GM23338 (cell line): ENCODE measurements around the gene CYP2A7. TPM values are rescaled to one million over a fixed set of nuclear protein-coding genes. Genes with fewer than 3 reads are reported as not detected.
"Not testable (repeated sequence)": the region's sequence is repeated elsewhere in the genome, so short reads cannot be mapped to it uniquely, and the experiment has no call there.

Source experiments
- ATAC-seq: fragments of 200-7000 bp; cut with Tn5 transposase; 3 replicates; pipeline ENCODE4 v1.9.1; 2020
- DNase-seq: peaks from one replicate; pipeline ENCODE4 v3.0.0-alpha.2; 2015; ENCODE audit warnings: low spot score
- H2AFZ ChIP-seq: fragments of 200-600 bp; sonication (generic); 2 replicates; pipeline ENCODE4 v1.8.0; 2016; ENCODE audit warnings: antibody characterized with exemption, mild to moderate bottlenecking, moderate library complexity
- H3F3A ChIP-seq: fragments of 200-600 bp; sonication (generic); replicated peaks from 2 replicates; pipeline ENCODE4 v1.8.0; 2017; ENCODE audit warnings: antibody characterized with exemption, mixed run types, low read depth
- H3K27ac ChIP-seq: fragments of 200-600 bp; sonication (generic); 2 replicates; pipeline ENCODE4 v1.6.1; 2016; ENCODE audit warnings: low read depth
- H3K27me3 ChIP-seq: fragments of 200-600 bp; sonication (generic); 2 replicates; pipeline ENCODE4 v1.8.0; 2016; ENCODE audit warnings: mild to moderate bottlenecking, mixed run types, moderate library complexity; ENCODE audit not compliant: insufficient read depth
- H3K36me3 ChIP-seq: fragments of 200-600 bp; sonication (generic); 2 replicates; pipeline ENCODE4 v1.8.0; 2016; ENCODE audit warnings: mild to moderate bottlenecking; ENCODE audit not compliant: insufficient read depth
- H3K4me1 ChIP-seq: fragments of 200-600 bp; sonication (generic); 2 replicates; pipeline ENCODE4 v1.8.0; 2016; ENCODE audit warnings: mild to moderate bottlenecking, moderate library complexity; ENCODE audit not compliant: insufficient read depth
- H3K4me2 ChIP-seq: fragments of 200-600 bp; sonication (generic); 2 replicates; pipeline ENCODE4 v1.7.1; 2017; ENCODE audit warnings: mixed run types
- H3K4me3 ChIP-seq: fragments of 200-600 bp; sonication (generic); 2 replicates; pipeline ENCODE4 v1.6.1; 2016; ENCODE audit warnings: mixed run types
- H3K79me2 ChIP-seq: fragments of 200-600 bp; sonication (generic); replicated peaks from 2 replicates; pipeline ENCODE4 v1.8.0; 2017; ENCODE audit warnings: mild to moderate bottlenecking; ENCODE audit not compliant: insufficient read depth
- H3K9me2 ChIP-seq: fragments of 200-600 bp; sonication (generic); 2 replicates; pipeline ENCODE4 v1.8.0; 2017; ENCODE audit not compliant: insufficient read depth
- H4K20me1 ChIP-seq: fragments of 200-600 bp; sonication (generic); replicated peaks from 2 replicates; pipeline ENCODE4 v1.8.0; 2017; ENCODE audit warnings: mild to moderate bottlenecking; ENCODE audit not compliant: insufficient read depth
- H3K27ac Mint-ChIP-seq: 2 replicates; pipeline ENCODE4 v1.8.0; 2020; ENCODE audit warnings: inconsistent platforms, mild to moderate bottlenecking, moderate library complexity, mixed read lengths
- H3K27me3 Mint-ChIP-seq: 3 replicates; pipeline ENCODE4 v1.8.0; 2022; ENCODE audit warnings: low read depth, mild to moderate bottlenecking, moderate library complexity, mixed read lengths, inconsistent platforms; ENCODE audit not compliant: insufficient read depth, poor library complexity
- H3K36me3 Mint-ChIP-seq: 3 replicates; pipeline ENCODE4 v1.8.0; 2021; ENCODE audit warnings: low read depth, mild to moderate bottlenecking, inconsistent platforms, moderate library complexity, mixed read lengths
- H3K4me1 Mint-ChIP-seq: 3 replicates; pipeline ENCODE4 v1.8.0; 2020; ENCODE audit warnings: mild to moderate bottlenecking, inconsistent platforms, mixed read lengths
- H3K4me3 Mint-ChIP-seq: 3 replicates; pipeline ENCODE4 v1.8.0; 2021; ENCODE audit warnings: moderate library complexity, mild to moderate bottlenecking, inconsistent platforms, mixed read lengths
- H3K9me3 Mint-ChIP-seq: 3 replicates; pipeline ENCODE4 v1.8.0; 2020; ENCODE audit warnings: moderate library complexity, mild to moderate bottlenecking, inconsistent platforms, mixed read lengths
- NANOG ChIP-seq: IDR thresholded peaks from 2 replicates; pipeline ENCODE4 v1.6.1; 2016; ENCODE audit warnings: antibody characterized with exemption, borderline replicate concordance
- POLR2AphosphoS5 ChIP-seq: IDR thresholded peaks from 2 replicates; pipeline ENCODE4 v1.6.1; 2016; ENCODE audit warnings: antibody characterized with exemption, low read depth
- polyA plus RNA-seq: library from polyadenylated mRNA; unstranded; fragments of >200 nt; fragmentation: Nextera tagmentation; extraction: Ambion mirVana; gene quantifications from 2 replicates; pipeline ENCODE4 v1.2.1, GENCODE V29; 2016
- total RNA-seq: library from RNA; depleted of rRNA; stranded (reverse); fragments of >200 nt; shearing (Covaris generic); gene quantifications from 2 replicates; pipeline ENCODE4 v1.2.3, GENCODE V29; 2014
- TF ChIP-seq, protein P1 (sequence below): IDR thresholded peaks from 2 replicates; pipeline ENCODE4 v1.6.1; 2016; ENCODE audit warnings: antibody characterized with exemption
- TF ChIP-seq, protein P2 (sequence below), 2 experiments: fragments of 200-600 bp in 1 of 2; sonication (generic) in 1 of 2; conservative IDR thresholded peaks; 2 replicates each; pipeline versions ENCODE4 v1.5.1 to v1.6.1; 2016 to 2017; ENCODE audit warnings: antibody characterized with exemption in 2 of 2, low read depth in 2 of 2, mild to moderate bottlenecking in 2 of 2, moderate library complexity in 1 of 2

Gene CYP2A7
- total and polyA plus RNA-seq, 2 experiments from 2014 or later, result not detected

DNA sequence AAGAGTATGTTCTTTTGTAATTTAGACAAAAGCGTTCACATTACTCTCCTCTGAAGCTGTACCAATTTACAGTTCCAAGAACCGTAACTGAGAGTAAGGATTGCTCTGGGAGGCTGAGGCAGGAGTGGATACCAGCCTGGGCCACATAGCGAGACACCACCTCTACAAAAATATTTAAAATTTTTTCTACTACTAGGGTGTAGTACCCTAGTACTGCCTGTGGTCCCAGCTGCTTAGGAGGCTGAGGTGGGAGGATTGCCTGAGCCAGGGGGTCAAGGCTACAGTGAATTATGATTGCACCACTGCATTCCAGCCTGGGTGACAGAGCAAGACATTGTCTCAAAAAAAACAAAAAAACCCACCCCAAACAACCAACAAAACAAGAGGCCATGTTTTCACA, 19.7 kb downstream of the CYP2A7 start:
- Histone ChIP-seq H2AFZ (no peak overlapping the region), H3K4me3 (no peak overlapping the region), H3K9me2 (no peaks in the 10 kb centered on the region), H3K4me2 (no peak overlapping the region), H3K27me3 (no peaks in the 10 kb centered on the region), H3F3A (no peaks in the 10 kb centered on the region), H3K36me3 (no peaks in the 10 kb centered on the region), H3K27ac (no peak overlapping the region), H4K20me1 (no peaks in the 10 kb centered on the region), H3K79me2 (no peaks in the 10 kb centered on the region), H3K4me1 (no peaks in the 10 kb centered on the region)
- no peak for DNase-seq
- H3K36me3 Mint-ChIP-seq, result no peaks in the 10 kb centered on the region
- H3K4me3 Mint-ChIP-seq, result no peak overlapping the region
- H3K9me3 Mint-ChIP-seq, result no peaks in the 10 kb centered on the region
- ATAC-seq, result no peak; the same call in 2 of the 3 replicates
- TF ChIP-seq NANOG, result no peak
- TF ChIP-seq, protein P1, sequence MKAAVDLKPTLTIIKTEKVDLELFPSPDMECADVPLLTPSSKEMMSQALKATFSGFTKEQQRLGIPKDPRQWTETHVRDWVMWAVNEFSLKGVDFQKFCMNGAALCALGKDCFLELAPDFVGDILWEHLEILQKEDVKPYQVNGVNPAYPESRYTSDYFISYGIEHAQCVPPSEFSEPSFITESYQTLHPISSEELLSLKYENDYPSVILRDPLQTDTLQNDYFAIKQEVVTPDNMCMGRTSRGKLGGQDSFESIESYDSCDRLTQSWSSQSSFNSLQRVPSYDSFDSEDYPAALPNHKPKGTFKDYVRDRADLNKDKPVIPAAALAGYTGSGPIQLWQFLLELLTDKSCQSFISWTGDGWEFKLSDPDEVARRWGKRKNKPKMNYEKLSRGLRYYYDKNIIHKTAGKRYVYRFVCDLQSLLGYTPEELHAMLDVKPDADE, result no peak
- TF ChIP-seq, protein P2, sequence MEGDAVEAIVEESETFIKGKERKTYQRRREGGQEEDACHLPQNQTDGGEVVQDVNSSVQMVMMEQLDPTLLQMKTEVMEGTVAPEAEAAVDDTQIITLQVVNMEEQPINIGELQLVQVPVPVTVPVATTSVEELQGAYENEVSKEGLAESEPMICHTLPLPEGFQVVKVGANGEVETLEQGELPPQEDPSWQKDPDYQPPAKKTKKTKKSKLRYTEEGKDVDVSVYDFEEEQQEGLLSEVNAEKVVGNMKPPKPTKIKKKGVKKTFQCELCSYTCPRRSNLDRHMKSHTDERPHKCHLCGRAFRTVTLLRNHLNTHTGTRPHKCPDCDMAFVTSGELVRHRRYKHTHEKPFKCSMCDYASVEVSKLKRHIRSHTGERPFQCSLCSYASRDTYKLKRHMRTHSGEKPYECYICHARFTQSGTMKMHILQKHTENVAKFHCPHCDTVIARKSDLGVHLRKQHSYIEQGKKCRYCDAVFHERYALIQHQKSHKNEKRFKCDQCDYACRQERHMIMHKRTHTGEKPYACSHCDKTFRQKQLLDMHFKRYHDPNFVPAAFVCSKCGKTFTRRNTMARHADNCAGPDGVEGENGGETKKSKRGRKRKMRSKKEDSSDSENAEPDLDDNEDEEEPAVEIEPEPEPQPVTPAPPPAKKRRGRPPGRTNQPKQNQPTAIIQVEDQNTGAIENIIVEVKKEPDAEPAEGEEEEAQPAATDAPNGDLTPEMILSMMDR (conservative IDR thresholded peaks at IDR 0.05; ENCODE audit: low read depth in 2 of 2), result no peak; a peak in 1 of 4 replicates
- H3K4me1 Mint-ChIP-seq, result no peaks in the 10 kb centered on the region
- peaks cover 1% of the 10 kb centered on the region for H3K27me3 Mint-ChIP-seq
- H3K27ac Mint-ChIP-seq, result no peak overlapping the region

DNA sequence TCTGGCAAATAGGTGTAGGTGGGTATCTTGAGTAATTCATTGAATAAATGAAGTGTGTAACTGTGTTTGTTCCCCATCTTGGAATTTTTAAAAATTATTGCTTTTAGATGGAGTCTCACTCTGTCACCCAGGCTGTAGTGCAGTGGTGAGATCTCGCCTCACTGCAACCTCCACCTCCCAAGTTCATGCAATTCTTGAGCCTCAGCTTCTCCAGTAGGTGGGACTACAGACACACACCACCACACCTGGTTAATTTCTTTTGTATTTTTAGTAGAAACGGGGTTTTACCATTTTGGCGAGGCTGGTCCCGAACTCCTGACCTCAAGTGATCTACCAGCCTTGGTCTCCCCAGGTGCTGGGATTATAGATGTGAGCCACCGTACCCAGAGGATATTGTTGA, 23.9 kb downstream of the CYP2A7 start:
- no peaks in the 10 kb centered on the region for H3K79me2 ChIP-seq
- H3K4me3 ChIP-seq, result no peak overlapping the region
- Mint-ChIP-seq H3K27me3 (peaks cover 2% of the 10 kb centered on the region), H3K27ac (no peak overlapping the region), H3K9me3 (no peaks in the 10 kb centered on the region; the same call in 2 of the 3 replicates), H3K4me1 (no peaks in the 10 kb centered on the region), H3K4me3 (no peak overlapping the region), H3K36me3 (no peaks in the 10 kb centered on the region)
- no peak overlapping the region for H3K4me2 ChIP-seq
- ATAC-seq, result no peak
- no peaks in the 10 kb centered on the region for H3F3A ChIP-seq
- no peak overlapping the region for H3K27ac ChIP-seq
- H3K4me1 ChIP-seq, result no peaks in the 10 kb centered on the region
- DNase-seq, result peak; percentile 6
- no peak for TF ChIP-seq POLR2AphosphoS5
- TF ChIP-seq, protein P2 (conservative IDR thresholded peaks at IDR 0.05; ENCODE audit: low read depth in 2 of 2), result peak; percentile 25 to 48; a peak in 3 of 4 replicates
- no peaks in the 10 kb centered on the region for H3K27me3 ChIP-seq
- no peaks in the 10 kb centered on the region for H3K36me3 ChIP-seq
- no peaks in the 10 kb centered on the region for H4K20me1 ChIP-seq
- no peaks in the 10 kb centered on the region for H3K9me2 ChIP-seq
- H2AFZ ChIP-seq, result no peak overlapping the region

DNA sequence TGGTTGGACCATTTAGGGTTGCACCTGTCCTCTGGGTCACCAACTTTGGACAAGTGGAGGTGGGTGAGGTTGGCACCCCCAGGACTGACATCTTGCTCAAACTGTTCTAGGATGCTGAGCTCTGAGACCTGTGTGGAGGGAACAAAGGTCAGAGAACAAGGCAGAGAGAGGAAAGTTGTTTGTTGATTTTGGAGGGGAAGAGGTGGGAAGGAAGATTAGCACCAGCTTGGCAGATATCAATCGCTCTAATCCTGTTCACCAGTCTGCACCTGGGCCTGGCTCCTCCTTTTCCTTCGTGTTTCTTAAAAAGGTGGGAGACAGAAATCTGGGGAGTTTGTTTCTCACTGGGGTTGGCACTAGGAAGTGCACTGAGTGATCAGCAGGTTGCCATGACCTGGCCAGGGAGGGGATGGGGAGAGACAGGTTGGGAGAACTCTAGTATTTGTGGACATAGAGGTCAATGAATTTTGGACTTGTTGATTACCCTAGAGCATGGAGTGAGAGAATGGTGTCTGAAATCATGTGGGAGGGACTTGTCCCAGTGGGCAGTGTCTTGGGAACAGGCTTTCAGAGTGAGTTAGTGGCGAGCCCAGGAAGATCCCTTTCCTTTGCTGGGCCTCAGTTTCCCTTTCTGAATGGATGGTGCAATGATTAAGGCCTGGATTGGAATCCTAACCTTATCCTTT, 29.4 kb downstream of the CYP2A7 start:
- peaks cover 33% of the 10 kb centered on the region for H3K27me3 Mint-ChIP-seq
- not testable (repeated sequence) for H3K79me2 ChIP-seq, H3K4me1 Mint-ChIP-seq, H4K20me1 ChIP-seq, ATAC-seq, H3K36me3 Mint-ChIP-seq, DNase-seq, H2AFZ ChIP-seq, H3F3A ChIP-seq, H3K4me2 ChIP-seq, H3K4me3 ChIP-seq, H3K27ac ChIP-seq, H3K9me3 Mint-ChIP-seq, H3K4me1 ChIP-seq, H3K4me3 Mint-ChIP-seq, H3K36me3 ChIP-seq, H3K9me2 ChIP-seq, H3K27ac Mint-ChIP-seq
- H3K27me3 ChIP-seq, result peaks cover 20% of the 10 kb centered on the region

DNA sequence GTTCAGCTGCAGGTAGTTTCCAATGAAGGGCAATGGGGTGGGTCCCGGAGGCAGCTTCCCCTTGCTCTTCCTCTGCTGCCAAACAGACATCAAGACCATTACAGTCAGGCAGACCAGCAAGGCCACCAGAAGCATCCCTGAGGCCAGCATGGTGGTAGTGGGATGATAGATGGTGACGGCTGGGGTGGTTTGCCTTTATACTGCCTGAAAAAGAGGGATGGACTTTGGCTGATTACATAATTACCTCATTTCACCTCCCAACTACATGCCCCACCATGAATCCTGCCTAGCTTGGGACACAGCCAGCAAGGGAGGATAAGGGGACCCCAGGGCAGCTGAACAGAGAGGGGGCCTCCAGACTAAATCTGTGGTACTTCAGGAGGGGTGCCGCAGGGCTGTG, 31.8 kb downstream of the CYP2A7 start, which contains the start of gene CYP2A6:
TSS of gene CYP2A6 (minus strand) at position 171 of the 400 bp plus-strand sequence. CDS start at position 150, 21 bp downstream.
- H2AFZ ChIP-seq, H3K27ac ChIP-seq: not testable (repeated sequence)

More for the DNA sequence above, 31.8 kb downstream of the CYP2A7 start, which contains the start of gene CYP2A6:
- H3K36me3 ChIP-seq, H3K4me2 ChIP-seq, H4K20me1 ChIP-seq, H3K79me2 ChIP-seq, H3K4me1 ChIP-seq, DNase-seq, H3F3A ChIP-seq, H3K4me1 Mint-ChIP-seq, ATAC-seq, H3K9me2 ChIP-seq, H3K9me3 Mint-ChIP-seq, H3K36me3 Mint-ChIP-seq, H3K27ac Mint-ChIP-seq, H3K4me3 ChIP-seq: not testable (repeated sequence)
- H3K4me3 Mint-ChIP-seq, result peak within 1 kb of the TSS; percentile 61; the same call in 1 of the 3 replicates
- peaks cover 44% of the 10 kb centered on the region for H3K27me3 Mint-ChIP-seq
- H3K27me3 ChIP-seq, result peaks cover 26% of the 10 kb centered on the region
